ENCODE results near the gene PGM2L1.

Gene PGM2L1

GRCh38 chr11:74299015-74299414, 99.2 kb downstream of the PGM2L1 start:
- DNase-seq (ENCODE audit: low read depth, low spot score): no peak

GRCh38 chr11:74297484-74297883, 100.7 kb downstream of the PGM2L1 start:
- no peak for DNase-seq (ENCODE audit: low read depth, low spot score)

GRCh38 chr11:74288911-74289310, 109.3 kb downstream of the PGM2L1 start:
- no peak for DNase-seq (ENCODE audit: low read depth, low spot score)

- DNase-seq (ENCODE audit: low read depth, low spot score): no peak
Measured at GRCh38 chr11:74288161-74288560, 110.1 kb downstream of the PGM2L1 start.

GRCh38 chr11:74284466-74284865, 113.8 kb downstream of the PGM2L1 start:
- no peak for DNase-seq (ENCODE audit: low read depth, low spot score)

GRCh38 chr11:74283580-74284180, 114.6 kb downstream of the PGM2L1 start:
- DNase-seq (ENCODE audit: low read depth, low spot score): no peak

- no peak for DNase-seq (ENCODE audit: low read depth, low spot score)
Measured at GRCh38 chr11:74282914-74283371, 115.3 kb downstream of the PGM2L1 start.

GRCh38 chr11:74282421-74282820, 115.8 kb downstream of the PGM2L1 start:
- no peak for DNase-seq (ENCODE audit: low read depth, low spot score)

- DNase-seq (ENCODE audit: low read depth, low spot score): no peak
Measured at GRCh38 chr11:74280494-74280893, 117.7 kb downstream of the PGM2L1 start.

Data from activated naive CD8-positive, alpha-beta T cell treated with anti-CD3 and anti-CD28 coated beads, Interleukin-2, amount 50 U/mL, for 16 hours (primary cell).